Muscle layer of duodenum (tissue), 2 donors: Measurements from ENCODE around the gene GABRG3.

Experiments
- H3K27ac ChIP-seq: one replicate; pipeline ENCODE4 v1.7.0; 2013; ENCODE audit warnings: mild to moderate bottlenecking, low read length
- H3K27me3 ChIP-seq: one replicate; pipeline ENCODE4 v1.7.0; 2013; ENCODE audit warnings: low read depth, mild to moderate bottlenecking, control low read depth, low read length
- H3K36me3 ChIP-seq, 2 donors: one replicate each; pipeline ENCODE4 v1.7.0; 2013; ENCODE audit warnings: low read length in 2 of 2, control low read depth in 1 of 2, mild to moderate bottlenecking in 1 of 2; ENCODE audit not compliant: insufficient read depth in 2 of 2, control insufficient read depth in 1 of 2
- H3K4me1 ChIP-seq, 2 donors: one replicate each; pipeline ENCODE4 v1.7.0; 2013; ENCODE audit warnings: low read length in 2 of 2, mild to moderate bottlenecking in 2 of 2, control low read depth in 1 of 2, moderate library complexity in 1 of 2; ENCODE audit not compliant: insufficient read depth in 2 of 2, control insufficient read depth in 1 of 2
- H3K4me3 ChIP-seq, 2 donors: one replicate each; pipeline ENCODE4 v1.7.0; 2013; ENCODE audit warnings: low read length in 2 of 2, low read depth in 1 of 2, mild to moderate bottlenecking in 1 of 2
- H3K9me3 ChIP-seq, 2 donors: one replicate each; pipeline ENCODE4 v1.7.0; 2013; ENCODE audit warnings: low read length in 2 of 2, control low read depth in 1 of 2, mild to moderate bottlenecking in 1 of 2; ENCODE audit not compliant: control insufficient read depth in 1 of 2
- donor health status: healthy.

Gene GABRG3

GRCh38 chr15:27512281-27513001 lies 541.5 kb downstream of the GABRG3 start:
- no peak overlapping the region for H3K27ac ChIP-seq

DNA sequence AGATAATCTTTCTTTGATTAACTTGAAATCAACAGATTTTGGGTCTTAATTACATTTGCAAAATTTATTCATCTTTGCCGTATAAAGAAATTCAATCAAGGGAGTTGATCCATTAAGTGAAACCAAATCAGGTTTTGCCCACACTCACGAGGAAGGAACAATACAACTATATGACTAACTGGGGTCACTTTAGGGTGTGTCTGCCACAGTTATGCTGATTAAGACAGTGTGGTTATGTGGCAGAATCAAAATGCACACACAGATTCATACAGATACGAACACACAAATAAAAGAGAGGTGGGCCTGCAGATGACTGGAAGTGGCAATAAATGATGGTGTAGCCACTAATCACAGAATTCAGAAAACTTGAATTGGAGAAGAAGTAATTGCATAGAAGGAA lies 543.5 kb downstream of the GABRG3 start:
- peaks cover 2 to 12% of the 10 kb centered on the region in 2 donors for H3K9me3 ChIP-seq
- no peak overlapping the region for H3K27ac ChIP-seq
- H3K27me3 ChIP-seq, result no peaks in the 10 kb centered on the region
- no peaks in the 10 kb centered on the region for H3K36me3 ChIP-seq
- no peak overlapping the region for H3K4me3 ChIP-seq
- H3K4me1 ChIP-seq, result no peaks in the 10 kb centered on the region

More at GRCh38 chr15:27512281-27513001, 541.5 kb downstream of the GABRG3 start:
- H3K27me3 ChIP-seq, result no peaks in the 10 kb centered on the region
- peaks cover 5 to 18% of the 10 kb centered on the region in 2 donors for H3K9me3 ChIP-seq
- H3K4me1 ChIP-seq, result no peaks in the 10 kb centered on the region
- H3K4me3 ChIP-seq, result no peak overlapping the region
- H3K36me3 ChIP-seq, result no peaks in the 10 kb centered on the region

DNA sequence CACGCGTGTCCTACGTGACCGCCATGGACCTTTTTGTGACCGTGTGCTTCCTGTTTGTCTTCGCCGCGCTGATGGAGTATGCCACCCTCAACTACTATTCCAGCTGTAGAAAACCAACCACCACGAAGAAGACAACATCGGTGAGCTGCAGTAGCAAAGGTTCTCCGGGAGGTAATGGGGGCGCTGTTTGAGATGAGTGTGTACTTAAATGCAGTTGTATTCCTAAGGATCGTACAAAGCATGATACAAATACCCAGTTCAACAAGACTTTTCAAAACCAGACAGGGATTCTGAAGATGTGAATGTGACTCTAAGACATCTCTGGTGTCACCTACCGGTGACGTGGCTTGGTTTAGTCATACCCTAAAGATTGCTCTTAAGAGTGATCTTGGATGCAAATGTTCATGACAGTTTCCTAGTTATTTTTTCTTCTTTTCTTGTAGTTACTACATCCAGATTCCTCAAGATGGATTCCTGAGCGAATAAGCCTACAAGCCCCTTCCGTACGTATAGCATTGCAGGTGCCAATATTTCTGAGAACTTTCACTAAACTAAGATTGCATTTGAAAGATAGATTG lies 556.6 kb downstream of the GABRG3 start:
- Histone ChIP-seq H3K4me3 (no peak overlapping the region), H3K27me3 (no peaks in the 10 kb centered on the region), H3K27ac (no peak overlapping the region), H3K9me3 (peaks cover 3 to 12% of the 10 kb centered on the region in 2 donors), H3K36me3 (no peaks in the 10 kb centered on the region), H3K4me1 (no peaks in the 10 kb centered on the region)

- Histone ChIP-seq H3K27me3 (no peaks in the 10 kb centered on the region), H3K4me3 (no peak overlapping the region), H3K4me1 (no peaks in the 10 kb centered on the region), H3K27ac (no peak overlapping the region), H3K36me3 (no peaks in the 10 kb centered on the region), H3K9me3 (peaks cover 3 to 12% of the 10 kb centered on the region in 2 donors)
Measured at GRCh38 chr15:27529399-27529798, 558.4 kb downstream of the GABRG3 start.

DNA sequence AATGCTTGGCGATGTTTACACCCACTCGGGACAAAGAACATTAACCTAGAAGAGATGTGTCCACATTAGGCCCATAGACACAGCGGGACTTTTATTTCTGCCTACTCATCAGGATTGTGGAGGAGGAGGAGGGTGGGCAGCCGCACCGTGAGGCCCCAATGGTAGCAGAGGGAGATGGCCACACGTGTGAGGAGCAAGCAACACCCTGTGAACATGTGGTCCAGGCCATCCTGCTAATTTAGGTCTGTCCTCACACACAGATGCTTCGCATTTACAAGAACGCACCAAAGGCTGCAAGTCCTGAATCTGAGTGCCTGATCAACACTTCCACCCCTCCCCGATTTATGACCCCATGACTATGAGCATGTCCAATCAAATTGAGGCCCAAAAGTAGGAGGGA lies 560.0 kb downstream of the GABRG3 start:
- no peaks in the 10 kb centered on the region for H3K36me3 ChIP-seq
- no peak overlapping the region for H3K27ac ChIP-seq
- no peaks in the 10 kb centered on the region for H3K4me1 ChIP-seq
- H3K4me3 ChIP-seq, result no peak overlapping the region
- H3K27me3 ChIP-seq, result no peaks in the 10 kb centered on the region
- peaks cover 3 to 6% of the 10 kb centered on the region in 2 donors for H3K9me3 ChIP-seq

GRCh38 chr15:27532358-27532757 lies 561.4 kb downstream of the GABRG3 start:
- H3K27ac ChIP-seq, result no peak overlapping the region
- H3K4me3 ChIP-seq, result no peak overlapping the region
- H3K27me3 ChIP-seq, result no peaks in the 10 kb centered on the region
- peaks cover 0 to 3% of the 10 kb centered on the region in 2 donors for H3K9me3 ChIP-seq
- no peaks in the 10 kb centered on the region for H3K36me3 ChIP-seq
- no peaks in the 10 kb centered on the region for H3K4me1 ChIP-seq

DNA sequence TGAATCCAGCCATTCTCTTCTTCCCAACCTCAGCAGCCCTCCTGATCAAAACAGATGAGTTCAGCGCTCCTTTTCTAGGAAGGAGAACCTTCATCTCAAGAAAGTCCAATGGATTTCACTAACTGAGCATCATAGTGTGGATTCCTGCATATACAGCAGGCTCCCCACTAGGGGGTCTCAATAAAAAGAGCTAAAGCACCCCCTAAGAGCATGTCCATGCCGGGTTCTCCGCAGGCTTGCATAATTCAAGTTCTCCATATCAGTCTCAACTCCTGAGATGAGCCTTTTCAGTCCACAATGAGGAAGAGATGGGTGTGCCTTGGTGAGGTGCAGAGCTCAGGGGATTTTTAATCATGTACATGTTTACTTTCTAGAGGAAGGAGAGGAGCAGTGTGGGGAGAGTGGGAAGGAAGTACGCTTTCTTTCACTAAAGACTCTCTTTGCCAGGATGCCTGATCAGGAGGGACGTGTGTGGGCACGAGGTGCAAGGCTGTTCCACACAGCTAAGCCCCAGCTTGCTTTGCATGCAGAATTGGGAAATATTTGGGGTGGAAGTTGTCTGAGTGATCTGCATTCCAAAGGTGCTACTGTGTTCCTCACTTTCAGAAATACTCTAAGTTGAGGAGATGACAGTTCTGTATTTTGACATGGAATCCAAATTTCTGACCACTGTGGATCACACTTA lies 564.6 kb downstream of the GABRG3 start:
- Histone ChIP-seq H3K27ac (no peak overlapping the region), H3K4me3 (no peak overlapping the region), H3K9me3 (no peaks in the 10 kb centered on the region), H3K4me1 (no peaks in the 10 kb centered on the region), H3K36me3 (no peaks in the 10 kb centered on the region), H3K27me3 (no peaks in the 10 kb centered on the region)

DNA sequence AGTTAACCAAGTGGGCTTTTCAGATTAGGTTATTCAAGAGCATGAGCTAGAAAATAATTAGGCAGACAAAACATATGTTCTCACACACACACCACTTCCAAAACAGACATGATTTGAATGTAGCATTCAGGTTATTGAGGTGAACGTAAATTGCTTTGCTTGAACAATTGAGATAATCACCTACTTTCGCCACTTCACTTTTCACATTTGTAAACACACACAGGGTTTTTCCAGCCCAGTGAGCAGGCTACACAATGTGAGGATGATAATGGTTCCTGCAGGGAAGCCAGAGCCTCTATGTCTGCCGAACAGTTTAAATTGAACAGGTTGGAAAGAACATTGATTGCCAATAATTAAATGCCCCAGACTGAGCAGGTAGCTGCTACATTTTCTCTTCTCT lies 567.3 kb downstream of the GABRG3 start:
- no peak overlapping the region for H3K27ac ChIP-seq
- H3K27me3 ChIP-seq, result no peaks in the 10 kb centered on the region
- no peaks in the 10 kb centered on the region for H3K9me3 ChIP-seq
- no peaks in the 10 kb centered on the region for H3K36me3 ChIP-seq
- H3K4me3 ChIP-seq, result no peak overlapping the region
- no peaks in the 10 kb centered on the region for H3K4me1 ChIP-seq

- Histone ChIP-seq H3K9me3 (no peaks in the 10 kb centered on the region), H3K4me1 (no peaks in the 10 kb centered on the region), H3K27ac (no peak overlapping the region), H3K4me3 (no peak overlapping the region), H3K27me3 (no peaks in the 10 kb centered on the region), H3K36me3 (no peaks in the 10 kb centered on the region)
Measured at GRCh38 chr15:27541581-27541980, 570.6 kb downstream of the GABRG3 start.

GRCh38 chr15:27545494-27546255 lies 574.7 kb downstream of the GABRG3 start:
- Histone ChIP-seq H3K4me1 (no peaks in the 10 kb centered on the region), H3K9me3 (no peaks in the 10 kb centered on the region), H3K4me3 (no peak overlapping the region), H3K27me3 (no peaks in the 10 kb centered on the region), H3K36me3 (no peaks in the 10 kb centered on the region), H3K27ac (no peak overlapping the region)

DNA sequence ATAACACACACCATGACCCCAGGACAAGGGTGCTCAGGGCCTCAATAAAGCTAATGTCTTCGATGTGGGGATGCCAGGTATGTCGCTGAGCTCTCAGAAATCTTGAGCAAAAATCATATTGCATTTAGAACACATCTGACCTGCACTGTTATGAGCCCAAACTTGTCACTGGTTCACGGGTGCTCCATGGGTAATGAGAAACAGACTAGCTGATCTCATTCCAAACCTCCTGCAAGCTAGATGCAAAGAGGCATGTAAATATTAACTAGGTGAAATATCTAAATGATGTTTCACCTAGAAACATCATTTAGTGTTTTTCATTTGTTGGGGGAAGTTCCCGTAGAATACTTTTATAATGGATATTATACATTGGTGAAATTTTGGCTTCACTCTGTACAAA lies 578.8 kb downstream of the GABRG3 start:
- Histone ChIP-seq H3K36me3 (no peaks in the 10 kb centered on the region), H3K4me1 (no peaks in the 10 kb centered on the region), H3K9me3 (no peaks in the 10 kb centered on the region), H3K27me3 (no peaks in the 10 kb centered on the region), H3K27ac (no peak overlapping the region), H3K4me3 (no peak overlapping the region)
